Small intestine (tissue), 7 donors: ENCODE results near the gene FCHO1. TPM values are rescaled to one million over a fixed set of nuclear protein-coding genes. Genes with fewer than 3 reads are reported as not detected.
"Not testable (repeated sequence)": the region's sequence is repeated elsewhere in the genome, so short reads cannot be mapped to it uniquely, and the experiment has no call there.

Experiments used
- DNase-seq, 2 donors: peaks; one replicate each; pipeline versions ENCODE4 v3.0.0 to v3.0.0-alpha.2; 2013
- FAIRE-seq: peaks from 2 replicates; lab custom pipeline; 2012; peaks lifted over from hg19 to GRCh38; lab: Jason Lieb, UNC
- H3K27ac ChIP-seq, 3 donors: one replicate each; pipeline ENCODE4 v1.5.1; 2013; ENCODE audit warnings: low read length in 2 of 3, mild to moderate bottlenecking in 2 of 3, control low read depth in 1 of 3, inconsistent platforms in 1 of 3, low read depth in 1 of 3, moderate library complexity in 1 of 3
- H3K27me3 ChIP-seq, 3 donors: one replicate each; pipeline ENCODE4 v1.6.1; 2013; ENCODE audit warnings: low read length in 3 of 3, inconsistent platforms in 1 of 3; ENCODE audit not compliant: control insufficient read depth in 3 of 3, insufficient read depth in 3 of 3
- H3K36me3 ChIP-seq, 3 donors: one replicate each; pipeline ENCODE4 v1.6.1; 2013; ENCODE audit warnings: low read length in 3 of 3, inconsistent platforms in 1 of 3, low read depth in 1 of 3, mild to moderate bottlenecking in 1 of 3, moderate library complexity in 1 of 3; ENCODE audit not compliant: control insufficient read depth in 3 of 3, insufficient read depth in 2 of 3
- H3K4me1 ChIP-seq, 3 donors: one replicate each; pipeline ENCODE4 v1.6.1; 2013; ENCODE audit warnings: low read length in 2 of 3, inconsistent platforms in 1 of 3, low read depth in 1 of 3, mild to moderate bottlenecking in 1 of 3, moderate library complexity in 1 of 3; ENCODE audit not compliant: control insufficient read depth in 3 of 3, insufficient read depth in 2 of 3
- H3K4me3 ChIP-seq, 3 donors: one replicate each; pipeline ENCODE4 v1.5.1; 2013; ENCODE audit warnings: low read length in 3 of 3, control low read depth in 1 of 3, inconsistent platforms in 1 of 3, low read depth in 1 of 3, mild to moderate bottlenecking in 1 of 3, moderate library complexity in 1 of 3
- H3K9me3 ChIP-seq, 2 donors: one replicate each; pipeline ENCODE4 v1.6.1; 2013; ENCODE audit warnings: low read depth in 1 of 2, low read length in 1 of 2; ENCODE audit not compliant: control insufficient read depth in 2 of 2, insufficient read depth in 1 of 2
- WGBS, 3 donors: extraction: QIAGEN DNeasy Blood & Tissue Kit; methylation state at CpG; one replicate each; pipeline ENCODE4 v1.1.7; 2013; 5-methylcytosine and 5-hydroxymethylcytosine counted together
- polyA plus RNA-seq, 4 donors: library from polyadenylated mRNA; stranded (reverse) in 3 of 4; unstranded in 1 of 4; fragments of 200-250 nt in 3 of 4; fragments of 120-200 nt in 1 of 4; gene quantifications; one replicate each; pipeline versions ENCODE4 v1.2.1 to v1.2.3, GENCODE V29; 2013
- donor health status: healthy with polysubstance abuse.
- donor health status: control.
- donor health status: control.
- donor health status: Bipolar disorder and iron deficiency.
- donor health status: healthy.

The FCHO1 gene
- polyA plus RNA-seq, 4 donors: 1.4 to 3.1 (median 2.2) TPM

DNA sequence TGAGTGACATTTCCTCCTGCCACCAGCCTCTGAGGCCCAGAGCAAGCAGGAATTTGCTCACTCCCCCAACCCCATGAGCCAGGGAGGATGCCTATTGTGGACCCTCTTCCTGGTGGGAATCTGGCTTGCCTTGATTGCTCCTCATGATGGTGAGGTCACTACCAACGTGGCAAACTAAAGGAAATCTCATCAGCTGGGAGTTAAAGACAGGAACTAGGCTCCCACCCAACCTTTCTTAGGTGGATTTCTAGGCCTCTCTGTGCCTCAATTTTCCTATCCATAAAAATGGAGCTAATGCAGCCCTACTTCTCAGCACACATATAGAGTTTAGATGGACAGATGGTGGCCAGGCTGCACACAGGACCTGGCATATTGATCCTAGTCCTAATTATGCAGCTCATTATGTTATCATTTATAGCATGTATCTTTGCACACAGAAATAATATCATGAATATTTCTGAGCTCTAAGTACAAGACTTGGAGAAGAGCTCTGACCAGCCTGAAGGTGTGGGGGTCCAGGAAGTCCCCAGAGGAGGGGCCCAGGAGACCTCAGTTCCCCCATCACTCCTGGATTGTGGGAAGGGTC is 45.7 kb downstream of the FCHO1 start:
- peak overlapping the region in 2 of 3 donors; percentile 88 to 91 for H3K4me3 ChIP-seq
- H3K27me3 ChIP-seq: peaks cover 0 to 10% (median 3%) of the 10 kb centered on the region in 3 donors
- 18 to 34% (median 24%) methylated on average over 1 of the region's 1 CpG for WGBS, 3 donors
- DNase-seq (no peak), FAIRE-seq (no peak)
- peak overlapping the region; percentile 96 to 99 (median 97) for H3K27ac ChIP-seq
- no peaks in the 10 kb centered on the region for H3K9me3 ChIP-seq
- peaks cover 0 to 38% (median 0%) of the 10 kb centered on the region in 3 donors for H3K36me3 ChIP-seq
- H3K4me1 ChIP-seq: peaks cover 0 to 40% (median 6%) of the 10 kb centered on the region in 3 donors

DNA sequence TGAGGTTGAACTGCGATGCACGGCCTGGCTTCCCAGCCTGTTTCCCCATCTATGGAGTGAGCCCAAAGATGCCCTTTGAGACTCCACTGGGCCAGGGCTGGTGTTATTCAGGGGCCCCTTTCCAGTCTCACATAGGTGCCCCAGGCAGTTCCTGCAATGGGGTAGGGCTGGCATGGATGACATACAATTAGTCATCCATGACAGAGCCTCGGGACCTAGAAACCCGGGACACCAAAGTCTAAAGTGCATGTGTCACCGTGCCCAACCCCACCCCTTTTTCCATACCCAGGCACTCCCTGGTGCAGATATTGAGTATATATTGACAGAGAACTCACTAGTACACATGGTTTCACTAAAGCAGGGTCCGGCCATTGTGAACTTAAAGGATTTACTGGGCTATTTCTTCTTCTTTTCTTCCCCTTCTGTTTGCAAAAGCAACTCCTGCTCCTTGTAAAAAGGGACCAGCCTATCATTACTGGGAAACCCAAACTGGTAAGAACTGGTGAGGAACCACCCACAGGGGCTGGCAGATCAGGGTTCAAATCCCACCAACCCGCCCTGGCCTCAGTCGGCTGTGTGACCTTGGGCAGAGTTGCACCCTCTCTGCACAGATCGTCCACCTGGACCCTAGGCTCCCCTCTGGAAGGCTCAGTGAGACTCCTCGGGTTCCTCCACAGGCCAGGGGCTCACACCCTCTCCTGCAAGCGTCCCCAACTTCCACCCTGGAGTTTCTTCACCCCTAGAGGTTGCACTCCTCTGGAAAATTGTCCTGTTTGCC is 46.3 kb downstream of the FCHO1 start:
- Histone ChIP-seq H3K9me3 (no peaks in the 10 kb centered on the region), H3K27me3 (peaks cover 0 to 10% (median 3%) of the 10 kb centered on the region in 3 donors), H3K4me1 (peaks cover 0 to 40% (median 6%) of the 10 kb centered on the region in 3 donors), H3K36me3 (peaks cover 0 to 45% (median 3%) of the 10 kb centered on the region in 3 donors), H3K27ac (peak overlapping the region; percentile 96 to 99 (median 97)), H3K4me3 (peak overlapping the region in 2 of 3 donors; percentile 88 to 91)
- WGBS, 3 donors: 16 to 47% (median 30%) methylated on average over 11 of the region's 11 CpGs
- DNase-seq (peak; percentile 96 to 98), FAIRE-seq (no peak)

DNA sequence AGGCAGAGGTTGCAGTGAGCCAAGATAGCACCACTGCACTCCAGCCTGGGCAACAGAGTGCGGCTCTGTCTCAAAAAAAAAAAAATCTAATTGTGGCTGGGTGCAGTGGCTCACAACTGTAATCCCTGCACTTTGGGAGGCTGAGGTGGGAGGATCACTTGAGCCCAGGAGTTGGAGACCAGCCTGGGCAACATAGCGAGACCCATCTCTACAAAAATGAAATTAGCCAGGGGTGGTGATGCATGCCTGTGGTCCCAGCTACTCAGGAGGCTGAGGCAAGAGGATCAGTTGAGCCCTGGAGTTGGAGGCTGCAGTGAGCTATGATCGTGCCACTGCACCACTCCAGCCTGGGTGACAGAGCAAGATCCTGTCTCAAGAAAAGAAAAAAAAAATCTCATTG is 47.3 kb downstream of the FCHO1 start:
- H3K4me3 ChIP-seq: not testable (repeated sequence)
- H3K27ac ChIP-seq: peak overlapping the region; percentile 96 to 99 (median 97)

DNA sequence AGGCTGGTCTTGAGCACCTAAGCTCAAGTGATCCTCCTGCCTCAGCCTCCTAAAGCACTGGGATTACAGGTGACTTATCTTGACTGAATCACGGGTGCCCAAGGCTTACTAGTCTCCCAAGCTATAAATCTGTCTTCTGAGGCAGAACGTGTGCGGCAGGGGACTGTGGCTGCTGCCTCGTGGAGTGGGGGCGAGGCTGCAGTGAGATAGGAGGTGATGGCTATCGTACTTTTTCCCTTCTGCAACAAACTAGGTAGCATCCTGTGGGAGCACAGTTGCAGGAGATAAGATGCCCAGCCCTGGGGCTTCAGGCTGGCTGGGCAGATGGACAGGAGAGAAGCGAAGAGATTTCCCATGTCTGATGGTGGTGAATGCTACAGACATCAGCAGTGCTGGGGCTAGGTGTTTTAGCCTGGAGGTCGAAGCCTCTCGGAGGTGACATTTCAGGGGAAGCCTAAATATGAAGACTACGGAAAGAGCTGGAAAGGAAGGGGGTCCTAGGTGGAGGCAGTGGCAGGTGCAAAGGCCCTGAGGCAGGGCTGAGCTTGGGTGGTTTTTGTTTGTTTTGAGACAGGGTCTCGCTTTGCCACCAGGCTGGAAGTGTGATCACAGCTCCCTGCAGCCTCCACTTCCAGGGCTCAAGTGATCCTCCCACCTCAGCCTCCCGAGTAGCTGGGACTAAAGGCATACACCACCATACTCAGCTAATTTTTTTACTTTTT is 51.0 kb downstream of the FCHO1 start:
- Histone ChIP-seq H3K4me3 (no peak overlapping the region), H3K27me3 (peaks cover 0 to 2% (median 0%) of the 10 kb centered on the region in 3 donors), H3K36me3 (peaks cover 2 to 81% (median 3%) of the 10 kb centered on the region in 3 donors), H3K4me1 (peaks cover 0 to 21% (median 2%) of the 10 kb centered on the region in 3 donors), H3K27ac (no peak overlapping the region), H3K9me3 (no peaks in the 10 kb centered on the region)
- FAIRE-seq (no peak), DNase-seq (no peak)
- WGBS, 3 donors: 74 to 78% (median 76%) methylated on average over 12 of the region's 12 CpGs

More for the DNA sequence above, 47.3 kb downstream of the FCHO1 start:
- H3K27me3 ChIP-seq: peaks cover 0 to 10% (median 3%) of the 10 kb centered on the region in 3 donors
- H3K4me1 ChIP-seq: peaks cover 0 to 39% (median 6%) of the 10 kb centered on the region in 3 donors
- not testable (repeated sequence) for H3K9me3 ChIP-seq, DNase-seq, FAIRE-seq
- peaks cover 2 to 54% (median 3%) of the 10 kb centered on the region in 3 donors for H3K36me3 ChIP-seq
- 74 to 83% (median 76%) methylated on average over 3 of the region's 3 CpGs for WGBS, 3 donors

DNA sequence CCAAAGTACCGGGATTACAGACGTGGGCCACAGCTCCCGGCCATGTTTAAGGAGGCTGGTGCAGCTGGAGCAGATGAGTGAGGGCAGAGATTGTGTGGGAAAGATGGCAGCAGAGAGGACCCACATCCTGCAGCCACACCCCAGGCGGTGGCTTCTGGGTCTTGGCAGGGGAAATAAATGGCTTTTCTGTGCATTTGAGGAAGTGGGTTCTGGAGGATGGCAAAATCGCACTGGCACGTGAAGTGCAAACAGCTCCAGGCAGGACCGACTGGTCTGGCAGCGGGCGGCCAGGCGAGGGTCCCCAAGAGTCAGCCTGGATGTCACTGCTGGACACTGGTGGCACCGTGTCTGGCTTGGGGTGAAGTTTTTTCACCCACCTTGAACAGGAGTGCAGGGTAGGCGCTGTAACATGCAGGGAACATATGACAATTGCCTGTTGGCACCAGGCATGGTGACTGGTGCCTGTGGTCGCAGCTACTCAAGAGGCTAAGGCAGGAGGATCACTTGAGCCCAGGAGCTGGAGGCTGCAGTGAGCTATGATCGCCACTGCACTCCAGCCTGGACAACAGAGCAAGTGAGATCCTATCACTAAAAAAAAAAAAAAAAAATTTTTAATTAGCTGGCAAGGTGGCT is 52.1 kb downstream of the FCHO1 start:
- H3K27ac ChIP-seq: no peak overlapping the region
- H3K4me1 ChIP-seq: peaks cover 0 to 13% (median 2%) of the 10 kb centered on the region in 3 donors
- peaks cover 2 to 85% (median 3%) of the 10 kb centered on the region in 3 donors for H3K36me3 ChIP-seq
- WGBS, 3 donors: 57 to 74% (median 61%) methylated on average over 14 of the region's 14 CpGs
- no peaks in the 10 kb centered on the region for H3K9me3 ChIP-seq
- FAIRE-seq: no peak
- DNase-seq: no peak
- peaks cover 0 to 2% (median 0%) of the 10 kb centered on the region in 3 donors for H3K27me3 ChIP-seq
- no peak overlapping the region for H3K4me3 ChIP-seq

DNA sequence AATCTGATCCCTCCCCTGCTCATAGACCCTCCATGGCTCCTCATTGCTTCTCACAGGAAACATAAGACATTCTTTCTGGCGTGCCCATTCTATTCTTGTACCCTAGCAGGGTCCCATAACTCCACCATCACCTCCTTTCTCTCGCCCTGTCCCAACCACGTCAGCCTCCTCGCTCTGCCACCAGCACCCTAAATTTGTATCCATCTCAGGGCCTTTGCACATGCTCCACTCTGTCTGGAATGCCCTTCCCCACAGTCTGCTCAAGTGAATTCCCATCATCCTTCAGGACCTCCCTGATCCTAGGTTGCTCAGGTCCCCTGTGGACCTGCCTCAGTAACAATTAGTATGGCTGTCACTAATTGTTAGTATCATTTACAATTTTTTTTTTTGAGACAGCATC is 54.1 kb downstream of the FCHO1 start:
- peaks cover 0 to 2% (median 0%) of the 10 kb centered on the region in 3 donors for H3K27me3 ChIP-seq
- 89 to 95% (median 94%) methylated on average over 4 of the region's 4 CpGs for WGBS, 3 donors
- H3K4me1 ChIP-seq: no peaks in the 10 kb centered on the region
- no peak overlapping the region for H3K4me3 ChIP-seq
- H3K36me3 ChIP-seq: peaks cover 2 to 86% (median 6%) of the 10 kb centered on the region in 3 donors
- FAIRE-seq: no peak
- DNase-seq: no peak
- H3K9me3 ChIP-seq: no peaks in the 10 kb centered on the region
- no peak overlapping the region for H3K27ac ChIP-seq

GRCh38 chr19:17806945-17807344 is 55.7 kb downstream of the FCHO1 start:
- DNase-seq (peak in 1 of 2 donors; percentile 50), FAIRE-seq (no peak)
- H3K27ac ChIP-seq: no peak overlapping the region
- peaks cover 2 to 89% (median 9%) of the 10 kb centered on the region in 3 donors for H3K36me3 ChIP-seq
- H3K4me1 ChIP-seq: no peaks in the 10 kb centered on the region
- WGBS, 3 donors: 45 to 62% (median 57%) methylated on average over 3 of the region's 3 CpGs
- peaks cover 0 to 2% (median 0%) of the 10 kb centered on the region in 3 donors for H3K27me3 ChIP-seq
- H3K9me3 ChIP-seq: peaks cover 0 to 4% of the 10 kb centered on the region in 2 donors
- H3K4me3 ChIP-seq: no peak overlapping the region
